Measurements from ENCODE around the gene RIF1.

DNA sequence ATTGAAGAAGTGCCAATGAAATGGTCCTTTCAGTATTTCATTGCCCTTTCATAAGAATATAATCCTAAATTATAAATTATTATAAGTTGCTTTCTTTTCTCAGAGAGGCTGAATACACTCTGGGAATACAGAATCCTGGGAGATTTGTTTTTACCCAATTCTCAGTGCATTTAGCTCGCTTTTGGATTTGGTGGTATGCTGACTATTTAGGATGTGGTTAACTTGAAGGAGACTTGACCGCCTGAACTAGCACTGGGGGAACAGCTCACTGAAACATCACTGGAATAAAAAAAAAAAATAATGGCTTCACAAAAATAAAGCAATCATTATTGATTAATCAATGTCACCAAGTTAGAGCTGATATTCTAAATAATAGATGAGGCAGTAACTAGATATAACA, 42.1 kb upstream of the RIF1 start:
- TF ChIP-seq NFIC (IDR thresholded peaks at IDR 0.05) = no peak
- TF ChIP-seq, protein P1, sequence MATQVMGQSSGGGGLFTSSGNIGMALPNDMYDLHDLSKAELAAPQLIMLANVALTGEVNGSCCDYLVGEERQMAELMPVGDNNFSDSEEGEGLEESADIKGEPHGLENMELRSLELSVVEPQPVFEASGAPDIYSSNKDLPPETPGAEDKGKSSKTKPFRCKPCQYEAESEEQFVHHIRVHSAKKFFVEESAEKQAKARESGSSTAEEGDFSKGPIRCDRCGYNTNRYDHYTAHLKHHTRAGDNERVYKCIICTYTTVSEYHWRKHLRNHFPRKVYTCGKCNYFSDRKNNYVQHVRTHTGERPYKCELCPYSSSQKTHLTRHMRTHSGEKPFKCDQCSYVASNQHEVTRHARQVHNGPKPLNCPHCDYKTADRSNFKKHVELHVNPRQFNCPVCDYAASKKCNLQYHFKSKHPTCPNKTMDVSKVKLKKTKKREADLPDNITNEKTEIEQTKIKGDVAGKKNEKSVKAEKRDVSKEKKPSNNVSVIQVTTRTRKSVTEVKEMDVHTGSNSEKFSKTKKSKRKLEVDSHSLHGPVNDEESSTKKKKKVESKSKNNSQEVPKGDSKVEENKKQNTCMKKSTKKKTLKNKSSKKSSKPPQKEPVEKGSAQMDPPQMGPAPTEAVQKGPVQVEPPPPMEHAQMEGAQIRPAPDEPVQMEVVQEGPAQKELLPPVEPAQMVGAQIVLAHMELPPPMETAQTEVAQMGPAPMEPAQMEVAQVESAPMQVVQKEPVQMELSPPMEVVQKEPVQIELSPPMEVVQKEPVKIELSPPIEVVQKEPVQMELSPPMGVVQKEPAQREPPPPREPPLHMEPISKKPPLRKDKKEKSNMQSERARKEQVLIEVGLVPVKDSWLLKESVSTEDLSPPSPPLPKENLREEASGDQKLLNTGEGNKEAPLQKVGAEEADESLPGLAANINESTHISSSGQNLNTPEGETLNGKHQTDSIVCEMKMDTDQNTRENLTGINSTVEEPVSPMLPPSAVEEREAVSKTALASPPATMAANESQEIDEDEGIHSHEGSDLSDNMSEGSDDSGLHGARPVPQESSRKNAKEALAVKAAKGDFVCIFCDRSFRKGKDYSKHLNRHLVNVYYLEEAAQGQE (IDR thresholded peaks at IDR 0.05; ENCODE audit: low read depth) = no peak

All from Ishikawa (cell line).